Neural progenitor cell (in vitro differentiated cells): Measurements from ENCODE around the gene TXLNB.

Experiments used
- EZH2 ChIP-seq: fragments of 200-600 bp; sonication (generic); IDR thresholded peaks from 2 replicates; pipeline ENCODE4 v1.6.1; 2017; ENCODE audit warnings: antibody characterized with exemption, mild to moderate bottlenecking, moderate library complexity
- EZH2phosphoT487 ChIP-seq: fragments of 200-600 bp; sonication (generic); IDR thresholded peaks from 2 replicates; pipeline ENCODE4 v1.6.1; 2017; ENCODE audit warnings: antibody characterized with exemption
- TF ChIP-seq, protein P1 (sequence below): fragments of 200-600 bp; sonication (generic); IDR thresholded peaks from 2 replicates; pipeline ENCODE4 v1.5.1; 2017; ENCODE audit warnings: antibody characterized with exemption, mild to moderate bottlenecking

GRCh38 chr6:139204978-139205377 lies 86.8 kb downstream of the TXLNB start:
- TF ChIP-seq, protein P1, sequence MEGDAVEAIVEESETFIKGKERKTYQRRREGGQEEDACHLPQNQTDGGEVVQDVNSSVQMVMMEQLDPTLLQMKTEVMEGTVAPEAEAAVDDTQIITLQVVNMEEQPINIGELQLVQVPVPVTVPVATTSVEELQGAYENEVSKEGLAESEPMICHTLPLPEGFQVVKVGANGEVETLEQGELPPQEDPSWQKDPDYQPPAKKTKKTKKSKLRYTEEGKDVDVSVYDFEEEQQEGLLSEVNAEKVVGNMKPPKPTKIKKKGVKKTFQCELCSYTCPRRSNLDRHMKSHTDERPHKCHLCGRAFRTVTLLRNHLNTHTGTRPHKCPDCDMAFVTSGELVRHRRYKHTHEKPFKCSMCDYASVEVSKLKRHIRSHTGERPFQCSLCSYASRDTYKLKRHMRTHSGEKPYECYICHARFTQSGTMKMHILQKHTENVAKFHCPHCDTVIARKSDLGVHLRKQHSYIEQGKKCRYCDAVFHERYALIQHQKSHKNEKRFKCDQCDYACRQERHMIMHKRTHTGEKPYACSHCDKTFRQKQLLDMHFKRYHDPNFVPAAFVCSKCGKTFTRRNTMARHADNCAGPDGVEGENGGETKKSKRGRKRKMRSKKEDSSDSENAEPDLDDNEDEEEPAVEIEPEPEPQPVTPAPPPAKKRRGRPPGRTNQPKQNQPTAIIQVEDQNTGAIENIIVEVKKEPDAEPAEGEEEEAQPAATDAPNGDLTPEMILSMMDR, result no peak
- TF ChIP-seq EZH2phosphoT487 (no peak), EZH2 (no peak)
